LNCAP (cell line): ENCODE data around the gene BTG2.

ENCODE experiments used
- TF ChIP-seq, protein P1 (sequence below): fragments of 450-650 bp; IDR thresholded peaks from 2 replicates; pipeline ENCODE4 v1.5.1; 2017; ENCODE audit warnings: mild to moderate bottlenecking

Gene BTG2

DNA sequence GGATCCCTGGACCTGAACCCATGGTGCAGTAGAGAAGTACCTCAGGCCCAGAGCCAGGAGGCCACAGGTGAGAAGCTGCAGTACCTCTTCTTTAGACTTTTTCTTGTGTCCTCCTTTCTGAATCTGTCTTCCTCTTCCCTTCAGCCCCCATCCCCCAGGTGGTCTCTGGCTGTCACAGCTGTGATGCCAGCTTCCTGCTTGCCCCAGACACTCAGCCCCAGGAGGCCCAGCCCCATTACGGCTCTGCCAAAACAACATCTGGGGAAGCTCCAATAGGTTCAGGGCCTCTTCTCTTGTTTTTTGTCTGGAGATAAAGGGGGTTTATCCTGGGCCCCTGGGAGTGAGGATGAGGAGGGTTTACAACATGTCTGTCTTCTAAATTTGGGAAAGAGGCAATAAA is 9.5 kb upstream of the BTG2 start:
- TF ChIP-seq, protein P1, sequence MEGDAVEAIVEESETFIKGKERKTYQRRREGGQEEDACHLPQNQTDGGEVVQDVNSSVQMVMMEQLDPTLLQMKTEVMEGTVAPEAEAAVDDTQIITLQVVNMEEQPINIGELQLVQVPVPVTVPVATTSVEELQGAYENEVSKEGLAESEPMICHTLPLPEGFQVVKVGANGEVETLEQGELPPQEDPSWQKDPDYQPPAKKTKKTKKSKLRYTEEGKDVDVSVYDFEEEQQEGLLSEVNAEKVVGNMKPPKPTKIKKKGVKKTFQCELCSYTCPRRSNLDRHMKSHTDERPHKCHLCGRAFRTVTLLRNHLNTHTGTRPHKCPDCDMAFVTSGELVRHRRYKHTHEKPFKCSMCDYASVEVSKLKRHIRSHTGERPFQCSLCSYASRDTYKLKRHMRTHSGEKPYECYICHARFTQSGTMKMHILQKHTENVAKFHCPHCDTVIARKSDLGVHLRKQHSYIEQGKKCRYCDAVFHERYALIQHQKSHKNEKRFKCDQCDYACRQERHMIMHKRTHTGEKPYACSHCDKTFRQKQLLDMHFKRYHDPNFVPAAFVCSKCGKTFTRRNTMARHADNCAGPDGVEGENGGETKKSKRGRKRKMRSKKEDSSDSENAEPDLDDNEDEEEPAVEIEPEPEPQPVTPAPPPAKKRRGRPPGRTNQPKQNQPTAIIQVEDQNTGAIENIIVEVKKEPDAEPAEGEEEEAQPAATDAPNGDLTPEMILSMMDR, result no peak

DNA sequence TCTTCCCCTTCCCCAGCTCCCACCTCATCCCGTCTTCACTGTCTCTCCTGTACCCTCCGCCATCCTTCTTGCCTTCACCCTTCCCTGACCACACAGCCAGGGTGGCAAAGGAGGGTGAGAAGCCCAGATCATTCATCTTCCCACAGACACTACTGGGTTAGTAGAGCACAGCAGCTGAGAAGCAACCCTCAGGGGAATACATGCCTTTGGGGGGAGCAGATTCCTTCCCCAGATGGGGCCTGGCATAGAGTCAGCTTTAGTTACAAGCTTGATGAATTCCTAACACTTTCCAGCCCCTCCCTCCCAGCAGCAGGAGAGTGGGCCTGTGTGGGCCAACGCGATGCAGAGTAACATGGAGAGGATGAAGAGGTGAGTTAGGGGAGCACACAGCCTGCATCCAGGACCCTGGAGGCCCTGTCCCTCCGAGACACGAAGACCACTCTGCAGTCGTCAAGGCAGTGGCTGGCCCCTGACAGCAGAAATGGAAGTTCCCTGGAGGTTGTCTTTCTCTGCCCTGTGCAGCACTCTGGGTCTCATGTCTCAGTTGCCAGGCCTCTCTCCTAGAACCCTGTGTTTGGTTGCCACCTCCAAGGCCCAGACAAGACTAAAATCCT is 8.8 kb upstream of the BTG2 start:
- TF ChIP-seq, protein P1, result no peak

DNA sequence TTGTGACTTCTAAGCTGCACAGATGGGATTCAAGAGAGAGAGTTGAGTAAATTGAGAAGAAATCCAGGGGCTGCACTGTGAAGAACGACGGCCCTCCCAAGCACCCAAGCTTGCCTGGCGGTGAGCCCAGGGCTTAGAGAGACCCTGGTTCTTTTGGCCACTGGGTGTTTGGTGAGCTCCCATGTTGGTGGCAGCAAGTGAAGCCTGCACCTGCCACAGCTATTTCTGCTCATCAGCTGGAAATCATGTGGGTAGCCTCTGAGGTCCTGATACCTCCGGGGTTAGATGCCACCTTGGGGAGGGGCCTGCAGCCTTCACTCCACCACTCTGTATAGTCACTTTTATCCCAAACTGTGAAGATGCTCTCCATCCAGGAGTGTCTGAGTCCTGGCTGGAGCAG is 6.2 kb upstream of the BTG2 start:
- TF ChIP-seq, protein P1, result no peak

DNA sequence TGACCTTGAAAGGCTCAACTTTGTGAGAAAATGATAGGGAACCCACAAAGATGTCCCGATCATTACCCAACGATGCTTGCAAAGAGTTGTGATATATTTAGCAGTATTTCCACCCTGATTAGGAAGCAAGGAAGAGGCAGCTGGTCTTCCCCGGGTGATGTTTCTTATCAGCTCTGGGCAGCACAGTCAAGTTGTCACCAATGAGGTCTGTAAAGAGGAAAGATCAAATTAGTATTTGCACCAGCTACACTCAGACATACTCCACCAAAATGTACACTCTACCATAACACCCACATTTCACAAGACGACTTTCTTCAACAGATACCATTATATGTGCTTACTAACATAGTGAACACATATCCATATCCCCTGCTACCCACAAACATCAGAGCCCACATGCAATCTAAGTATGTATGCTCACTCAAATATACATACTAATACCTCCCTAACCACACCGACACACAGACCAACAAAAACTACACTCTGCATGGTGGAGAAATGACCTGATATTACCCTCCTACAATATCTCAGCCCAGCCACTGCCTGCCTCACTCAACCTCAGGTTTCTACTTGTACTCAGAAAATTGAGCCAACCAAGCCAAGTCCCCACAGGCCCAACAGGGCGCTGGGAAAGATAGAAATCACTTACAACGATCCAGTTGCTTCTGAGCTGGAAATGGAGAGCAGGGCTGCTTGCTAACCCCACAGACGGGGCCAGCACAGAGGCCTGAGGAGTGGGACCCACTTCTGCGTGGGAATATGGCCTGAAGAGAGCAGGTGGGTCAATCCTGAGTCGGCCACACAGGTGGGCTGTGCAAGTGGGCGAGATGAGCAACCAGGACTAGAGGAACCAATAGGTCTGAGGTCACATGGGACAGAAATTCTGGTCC is 4.6 kb upstream of the BTG2 start:
- TF ChIP-seq, protein P1, result no peak

DNA sequence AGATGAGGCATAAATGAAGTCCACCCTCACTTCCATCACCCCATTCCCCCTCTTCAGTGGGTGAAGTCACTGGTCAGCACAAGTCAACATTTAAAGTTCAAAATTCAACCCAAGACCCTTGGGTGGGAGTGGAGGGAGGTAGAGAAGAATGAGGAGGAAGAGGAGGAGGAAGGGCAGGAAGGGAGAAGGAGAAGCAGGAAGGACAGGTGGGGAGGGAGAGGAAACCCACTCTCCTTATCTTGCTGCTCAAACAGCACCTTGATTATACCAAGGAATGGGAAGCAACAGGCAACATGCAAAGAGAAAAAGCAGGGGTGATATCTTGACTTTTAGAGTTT is 4.0 kb upstream of the BTG2 start:
- TF ChIP-seq, protein P1, result no peak

DNA sequence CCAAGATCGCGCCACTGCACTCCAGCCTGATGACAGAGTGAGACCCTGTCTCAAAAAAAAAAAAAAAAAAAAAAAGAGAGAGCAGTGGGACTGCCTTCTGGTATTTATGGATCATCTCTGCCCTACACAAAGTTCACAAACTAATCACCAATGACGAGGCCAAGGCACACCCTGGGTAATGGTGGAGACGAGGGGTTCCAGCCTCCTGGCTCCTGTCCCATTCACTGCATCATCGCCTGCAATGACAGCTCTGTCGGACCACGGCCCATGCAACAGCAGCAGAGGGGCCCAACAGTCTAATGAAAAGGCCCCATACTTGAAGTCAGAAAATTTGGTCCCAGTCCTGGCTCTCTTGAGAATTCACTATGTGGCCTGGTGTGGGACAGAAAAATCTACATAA is 2.9 kb upstream of the BTG2 start:
- TF ChIP-seq, protein P1, result no peak

DNA sequence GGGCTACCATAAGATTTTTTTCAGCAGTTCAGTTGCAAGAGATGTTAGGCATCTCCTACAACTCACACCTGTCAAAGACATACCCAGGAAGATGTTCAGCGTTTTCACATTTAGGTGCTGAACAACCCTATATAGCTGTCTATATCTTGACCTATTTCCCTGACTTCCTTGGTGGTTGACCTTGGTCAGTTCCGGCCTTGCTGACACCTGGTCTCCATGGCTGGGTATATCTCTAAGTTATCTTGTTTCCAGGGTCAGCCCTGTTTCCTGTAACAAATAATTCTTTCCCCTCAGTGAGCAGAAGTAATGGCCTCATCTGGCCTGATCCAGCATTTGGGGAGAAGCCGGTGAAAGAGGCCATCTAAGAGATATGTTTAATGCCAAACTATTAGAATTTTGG is 2.4 kb upstream of the BTG2 start:
- TF ChIP-seq, protein P1, result no peak
